OCI-M2 (cell line): Measurements from ENCODE around the gene POLD1.
"Not testable (repeated sequence)": the region's sequence is repeated elsewhere in the genome, so short reads cannot be mapped to it uniquely, and the experiment has no call there.

Experiments
- DNase-seq: peaks from one replicate; lab custom pipeline; 2025; ENCODE audit not compliant: unreplicated experiment; lab: John Stamatoyannopoulos, UW

The POLD1 gene

DNA sequence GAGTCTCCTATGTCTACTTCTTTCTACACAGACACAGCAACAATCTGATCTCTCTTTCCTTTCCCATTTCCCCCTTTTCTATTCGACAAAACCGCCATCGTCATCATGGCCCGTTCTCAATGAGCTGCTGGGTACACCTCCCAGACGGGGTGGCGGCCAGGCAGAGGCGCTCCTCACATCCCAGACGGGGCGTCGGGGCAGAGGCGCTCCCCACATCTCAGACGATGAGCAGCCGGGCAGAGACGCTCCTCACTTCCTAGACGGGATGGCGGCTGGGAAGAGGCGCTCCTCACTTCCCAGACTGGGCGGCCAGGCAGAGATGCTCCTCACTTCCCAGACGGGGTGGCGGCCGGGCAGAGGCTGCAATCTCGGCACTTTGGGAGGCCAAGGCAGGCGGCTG is 6.8 kb downstream of the POLD1 start:
- not testable (repeated sequence) for DNase-seq

DNA sequence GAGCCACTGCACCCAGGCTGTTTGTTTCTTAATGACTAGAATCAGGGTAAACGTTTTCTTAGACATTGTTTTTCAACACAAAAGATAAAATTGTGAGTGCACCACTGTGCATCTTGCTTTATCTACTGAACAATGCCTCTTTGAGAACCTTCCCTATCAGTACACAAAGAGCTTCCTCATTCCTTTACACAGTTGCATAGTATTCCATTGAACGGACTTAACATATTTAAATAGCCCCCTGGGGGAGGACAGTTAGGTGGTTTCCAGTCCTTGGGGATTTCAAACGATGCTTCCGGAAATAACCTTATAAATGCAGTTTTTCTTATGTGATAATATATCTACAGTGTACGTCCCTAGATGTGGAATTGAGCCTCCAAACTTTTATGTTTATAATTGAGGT is 8.6 kb downstream of the POLD1 start:
- no peak for DNase-seq

- no peak for DNase-seq
Observed at GRCh38 chr19:50393589-50393988, 9.4 kb downstream of the POLD1 start.

DNA sequence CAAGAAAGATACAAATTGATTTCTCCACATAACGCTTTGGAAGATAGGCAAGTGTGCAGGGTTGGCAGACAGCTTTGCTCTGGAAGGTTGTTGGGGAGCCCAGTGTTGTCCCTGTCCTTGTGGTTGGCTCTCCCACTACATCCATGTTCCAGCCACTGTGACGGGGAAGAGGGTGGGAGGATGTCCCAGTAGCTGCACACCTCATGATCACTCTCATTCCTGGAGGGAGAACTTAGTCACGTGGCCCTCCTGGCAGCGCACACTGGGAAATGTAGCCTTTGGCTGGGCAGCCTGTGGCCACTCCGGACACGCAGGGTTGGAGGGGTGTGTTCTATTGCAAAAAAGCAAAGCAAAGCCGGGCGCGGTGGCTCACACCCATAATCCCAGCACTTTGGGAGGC is 9.9 kb downstream of the POLD1 start:
- DNase-seq, result no peak

GRCh38 chr19:50398675-50399367 is 14.7 kb downstream of the POLD1 start:
- no peak for DNase-seq

- DNase-seq, result no peak
Observed at GRCh38 chr19:50399368-50399745, 15.2 kb downstream of the POLD1 start.

DNA sequence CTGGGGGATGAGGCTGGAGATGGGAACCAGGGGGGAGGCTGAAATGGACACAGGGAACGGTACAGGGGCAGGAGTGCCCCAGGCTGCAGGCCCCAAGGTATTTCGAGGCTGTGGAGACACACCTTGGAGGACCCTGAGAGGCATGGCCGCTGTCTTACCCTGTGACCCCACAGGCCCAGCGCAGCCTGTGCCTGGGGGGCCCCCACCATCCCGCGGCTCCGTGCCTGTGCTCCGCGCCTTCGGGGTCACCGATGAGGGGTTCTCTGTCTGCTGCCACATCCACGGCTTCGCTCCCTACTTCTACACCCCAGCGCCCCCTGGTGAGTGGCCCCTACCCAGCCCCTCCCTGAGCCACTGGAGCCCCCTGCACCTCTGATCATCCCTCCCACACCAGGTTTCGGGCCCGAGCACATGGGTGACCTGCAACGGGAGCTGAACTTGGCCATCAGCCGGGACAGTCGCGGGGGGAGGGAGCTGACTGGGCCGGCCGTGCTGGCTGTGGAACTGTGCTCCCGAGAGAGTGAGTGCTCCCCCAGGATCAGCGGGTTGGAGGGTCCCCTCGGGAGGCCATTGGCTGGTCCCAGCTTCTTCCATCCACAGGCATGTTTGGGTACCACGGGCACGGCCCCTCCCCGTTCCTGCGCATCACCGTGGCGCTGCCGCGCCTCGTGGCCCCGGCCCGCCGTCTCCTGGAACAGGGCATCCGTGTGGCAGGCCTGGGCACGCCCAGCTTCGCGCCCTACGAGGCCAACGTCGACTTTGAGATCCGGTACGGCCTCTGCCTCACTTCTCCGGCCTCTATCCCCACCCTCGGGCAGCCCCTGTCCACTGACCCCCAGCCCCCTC is 17.7 kb downstream of the POLD1 start:
- DNase-seq, result no peak

DNA sequence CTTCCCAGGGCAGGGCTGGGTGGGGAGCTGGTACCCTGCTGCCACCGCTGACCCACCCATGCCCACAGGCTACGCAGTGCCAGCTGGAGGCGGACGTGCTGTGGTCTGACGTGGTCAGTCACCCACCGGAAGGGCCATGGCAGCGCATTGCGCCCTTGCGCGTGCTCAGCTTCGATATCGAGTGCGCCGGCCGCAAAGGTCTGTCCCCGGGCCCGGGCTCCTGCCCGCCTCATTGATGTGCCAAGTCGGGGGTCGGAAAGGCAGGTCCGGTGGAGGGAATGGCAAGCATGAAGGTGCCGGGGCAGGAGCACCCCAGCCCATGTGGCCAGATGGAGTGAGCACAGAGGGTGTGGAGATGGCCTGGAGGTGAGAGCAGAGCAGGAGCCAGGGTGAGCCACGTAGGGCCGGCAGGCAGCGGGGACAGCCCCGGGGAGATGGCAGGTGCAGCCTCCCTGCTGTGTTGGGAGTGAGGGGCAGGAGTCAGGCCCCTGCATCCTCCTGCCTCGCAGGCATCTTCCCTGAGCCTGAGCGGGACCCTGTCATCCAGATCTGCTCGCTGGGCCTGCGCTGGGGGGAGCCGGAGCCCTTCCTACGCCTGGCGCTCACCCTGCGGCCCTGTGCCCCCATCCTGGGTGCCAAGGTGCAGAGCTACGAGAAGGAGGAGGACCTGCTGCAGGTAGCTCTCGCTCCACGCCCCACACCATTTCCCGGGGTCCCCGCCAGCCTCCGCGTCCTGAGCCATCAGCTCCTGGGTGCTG is 18.6 kb downstream of the POLD1 start:
- DNase-seq, result no peak

DNA sequence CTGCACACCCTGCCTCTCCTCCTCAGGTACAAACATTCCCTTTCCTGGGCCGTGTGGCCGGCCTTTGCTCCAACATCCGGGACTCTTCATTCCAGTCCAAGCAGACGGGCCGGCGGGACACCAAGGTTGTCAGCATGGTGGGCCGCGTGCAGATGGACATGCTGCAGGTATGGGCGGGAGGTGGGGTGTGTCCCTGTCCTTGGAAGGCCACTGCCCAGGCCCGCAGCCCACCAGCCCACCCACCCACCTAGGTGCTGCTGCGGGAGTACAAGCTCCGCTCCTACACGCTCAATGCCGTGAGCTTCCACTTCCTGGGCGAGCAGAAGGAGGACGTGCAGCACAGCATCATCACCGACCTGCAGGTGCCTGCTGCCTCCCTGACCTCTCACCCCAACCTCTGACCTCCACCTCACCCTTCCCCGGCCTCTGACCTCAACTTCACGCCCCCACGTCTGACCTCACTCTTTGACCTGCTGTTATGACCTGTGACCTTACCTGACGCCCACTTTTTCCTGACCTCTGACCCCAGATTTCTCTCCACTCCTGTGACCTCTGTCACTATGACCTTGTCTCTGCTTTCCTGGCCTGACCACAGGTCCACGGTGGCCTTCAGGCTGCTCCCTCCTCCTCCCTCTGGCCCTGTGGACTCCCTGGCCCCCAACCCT is 22.1 kb downstream of the POLD1 start:
- DNase-seq, result no peak

- no peak for DNase-seq
Observed at GRCh38 chr19:50406829-50407228, 22.7 kb downstream of the POLD1 start.

- no peak for DNase-seq
Observed at GRCh38 chr19:50409347-50409746, 25.2 kb downstream of the POLD1 start.

- no peak for DNase-seq
Observed at GRCh38 chr19:50410109-50410508, 26.0 kb downstream of the POLD1 start.

DNA sequence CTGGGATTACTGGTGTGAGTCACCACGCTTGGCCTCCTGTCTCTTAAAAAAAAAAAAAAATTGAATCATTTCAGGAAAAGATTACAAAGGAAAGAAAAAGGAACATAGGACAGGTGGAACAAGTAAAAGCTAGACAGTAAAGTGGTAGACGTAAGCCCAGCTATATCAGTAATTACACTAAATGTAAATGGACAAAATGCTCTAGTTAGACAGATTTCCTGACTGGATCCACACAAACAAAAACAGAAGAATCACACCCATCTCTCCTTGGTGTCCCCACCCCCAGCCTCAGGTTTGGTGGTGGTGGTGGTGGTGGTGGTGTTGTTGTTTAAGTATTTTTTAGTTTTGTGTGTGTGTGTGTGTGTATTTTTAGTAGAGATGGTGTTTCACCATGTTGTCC is 28.3 kb downstream of the POLD1 start:
- no peak for DNase-seq

DNA sequence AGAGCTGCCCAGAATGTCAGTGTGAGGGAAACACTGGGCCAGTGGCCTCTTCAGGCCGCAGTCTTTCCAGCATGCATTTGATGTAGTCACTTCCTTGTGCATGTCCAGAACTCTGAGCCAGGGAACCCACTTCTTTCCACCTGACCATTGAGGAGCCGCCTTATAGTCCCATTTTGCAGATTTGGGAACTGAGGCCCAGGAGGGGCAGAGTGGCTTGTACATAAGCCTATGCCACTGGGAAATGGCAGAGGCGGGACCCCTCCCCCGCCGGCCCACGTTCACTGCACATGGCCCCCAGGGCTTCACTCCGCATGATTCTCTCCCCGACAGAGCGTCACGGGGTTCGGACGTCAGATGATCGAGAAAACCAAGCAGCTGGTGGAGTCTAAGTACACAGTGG is 28.9 kb downstream of the POLD1 start:
- no peak for DNase-seq

- no peak for DNase-seq
Observed at GRCh38 chr19:50413531-50413930, 29.4 kb downstream of the POLD1 start.

DNA sequence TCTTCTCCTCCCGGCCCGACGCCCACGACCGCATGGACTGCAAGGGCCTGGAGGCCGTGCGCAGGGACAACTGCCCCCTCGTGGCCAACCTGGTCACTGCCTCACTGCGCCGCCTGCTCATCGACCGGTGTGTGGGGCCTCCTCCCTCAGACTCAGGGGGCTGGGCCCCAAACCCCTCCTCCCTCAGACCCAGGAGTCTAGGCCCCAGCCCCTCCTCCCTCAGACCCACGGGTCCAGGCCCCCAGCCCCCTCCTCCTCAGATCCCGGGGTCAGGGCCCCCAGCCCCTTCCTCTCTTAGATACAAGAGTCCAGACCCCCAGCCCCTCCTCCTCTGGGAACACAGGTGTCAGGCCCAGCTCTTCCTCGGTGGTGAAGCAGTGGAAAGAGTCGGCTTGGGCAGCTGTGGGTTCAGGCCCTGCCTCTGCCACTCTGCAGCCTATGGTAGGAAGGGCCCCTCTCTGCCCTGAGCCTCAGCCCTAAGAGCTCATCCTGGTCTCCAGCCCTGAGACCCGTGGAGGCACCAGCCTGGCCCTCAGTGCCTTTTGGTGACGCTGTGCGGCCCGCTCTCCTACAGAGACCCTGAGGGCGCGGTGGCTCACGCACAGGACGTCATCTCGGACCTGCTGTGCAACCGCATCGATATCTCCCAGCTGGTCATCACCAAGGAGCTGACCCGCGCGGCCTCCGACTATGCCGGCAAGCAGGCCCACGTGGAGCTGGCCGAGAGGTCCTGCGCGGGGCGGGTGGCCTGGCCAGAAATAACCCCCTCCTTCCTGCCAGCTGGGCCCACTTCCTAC is 30.9 kb downstream of the POLD1 start:
- DNase-seq, result no peak

- DNase-seq, result no peak
Observed at GRCh38 chr19:50415661-50416033, 31.5 kb downstream of the POLD1 start.

DNA sequence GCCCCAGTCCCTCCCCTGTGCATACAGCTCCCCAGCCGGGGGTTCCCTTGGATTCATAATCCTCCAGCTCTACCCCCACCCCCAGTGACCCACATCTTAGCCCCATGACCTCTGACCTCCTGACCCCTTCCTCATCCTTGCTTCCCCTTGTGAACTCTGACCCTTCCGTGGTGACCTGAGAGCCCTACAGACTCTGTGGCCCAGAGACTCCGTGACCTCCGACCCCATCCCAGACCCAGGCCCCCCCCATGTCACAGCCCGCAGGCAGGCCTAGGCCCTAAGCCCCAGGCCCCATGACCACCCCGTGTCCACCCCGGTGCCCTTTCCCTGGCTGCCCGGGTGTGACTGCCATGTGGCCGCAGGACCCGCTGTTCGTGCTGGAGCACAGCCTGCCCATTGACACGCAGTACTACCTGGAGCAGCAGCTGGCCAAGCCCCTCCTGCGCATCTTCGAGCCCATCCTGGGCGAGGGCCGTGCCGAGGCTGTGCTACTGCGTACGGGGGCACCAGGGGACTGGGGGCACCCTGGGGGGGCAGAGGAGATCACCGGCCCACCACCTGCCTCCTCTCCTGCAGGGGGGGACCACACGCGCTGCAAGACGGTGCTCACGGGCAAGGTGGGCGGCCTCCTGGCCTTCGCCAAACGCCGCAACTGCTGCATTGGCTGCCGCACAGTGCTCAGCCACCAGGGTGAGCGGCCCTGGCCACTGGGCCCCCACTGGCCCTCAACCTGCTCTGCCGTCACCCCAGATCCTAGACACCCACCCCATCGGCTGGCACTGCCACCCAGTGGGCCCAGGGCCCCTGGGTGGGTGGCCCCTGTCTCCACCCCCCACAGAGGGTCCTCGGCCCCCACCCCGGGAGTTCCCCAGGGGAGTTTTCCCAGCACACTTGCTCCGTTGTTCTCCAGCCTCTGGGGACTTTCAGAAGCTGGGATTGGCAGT is 32.2 kb downstream of the POLD1 start:
- DNase-seq, result no peak
